Measurements from ENCODE around the gene P2RY14.

The P2RY14 gene

DNA sequence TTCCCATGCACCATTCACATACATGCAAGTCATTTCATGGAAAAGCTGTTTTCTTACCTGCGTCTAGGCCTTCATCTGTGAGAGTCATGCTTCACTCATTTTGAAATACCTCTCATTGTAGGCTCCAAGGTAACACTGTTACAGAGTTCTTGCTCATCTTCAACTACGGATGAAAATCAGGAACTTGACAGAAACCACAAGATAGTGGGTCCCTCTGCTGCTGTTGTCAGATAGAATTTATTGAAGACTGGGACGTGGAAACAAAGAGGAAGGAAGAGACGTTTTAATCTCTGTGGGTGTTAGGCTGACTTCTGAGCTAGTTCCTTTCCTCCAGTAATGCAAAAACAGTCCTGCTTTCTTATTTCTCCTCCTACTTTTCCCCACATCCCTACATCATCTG is at the start of gene P2RY14:
TSS of gene P2RY14 (minus strand) at position 313 of the 400 bp plus-strand sequence. CDS start 64,226 bp downstream, outside the sequence.
- no peak for DNase-seq (ENCODE audit: low spot score)

DNA sequence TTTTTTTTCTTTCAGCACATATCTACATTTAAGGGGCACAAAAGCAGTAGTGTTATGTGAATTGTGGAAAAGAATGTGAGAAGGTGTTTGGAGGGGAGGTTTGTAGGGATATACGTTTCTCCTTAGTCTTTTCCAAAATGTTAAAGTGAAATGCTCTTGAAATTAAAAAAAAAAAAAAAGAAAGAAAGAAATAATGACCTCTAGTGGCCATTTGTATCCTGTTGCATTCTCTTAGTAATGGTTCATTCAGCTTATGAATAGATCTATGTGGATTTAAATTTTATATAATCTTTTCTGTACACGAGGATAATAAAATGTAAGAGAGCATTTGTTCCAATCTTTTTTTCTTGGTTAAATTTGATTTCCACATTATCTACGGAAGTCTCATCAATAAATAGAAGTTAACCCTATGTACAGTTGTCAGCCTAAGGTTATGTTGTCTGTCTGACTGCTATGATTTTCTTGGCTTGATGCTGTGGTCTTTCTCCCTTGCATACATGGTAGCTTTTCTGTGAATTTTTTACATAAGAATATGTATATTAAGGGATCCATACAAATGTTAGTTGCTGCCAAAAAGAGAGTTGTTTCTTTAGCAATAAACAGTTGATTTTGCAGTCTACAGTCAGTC is 49.3 kb upstream of the P2RY14 start:
- peak; percentile 47 for DNase-seq (ENCODE audit: low spot score)

DNA sequence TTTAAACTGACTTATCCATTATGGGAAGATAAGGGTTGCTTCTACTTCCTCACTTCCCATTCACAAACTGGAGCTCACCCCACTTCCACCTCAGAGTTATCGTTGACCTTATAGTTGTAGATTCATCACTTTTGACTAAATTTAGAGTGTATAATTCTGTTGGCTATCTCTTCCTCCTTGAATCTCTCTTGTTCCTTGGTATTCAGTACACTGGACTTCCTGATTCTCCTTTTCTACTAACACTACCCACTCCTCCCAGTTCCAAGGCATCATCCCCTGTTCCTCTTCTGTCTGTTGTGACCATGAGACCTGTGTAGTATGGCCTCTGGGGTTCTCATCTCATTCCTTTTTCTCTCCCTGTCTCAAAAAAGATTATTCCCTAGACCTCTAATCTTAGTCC is 44.2 kb upstream of the P2RY14 start:
- no peak for DNase-seq (ENCODE audit: low spot score)

DNA sequence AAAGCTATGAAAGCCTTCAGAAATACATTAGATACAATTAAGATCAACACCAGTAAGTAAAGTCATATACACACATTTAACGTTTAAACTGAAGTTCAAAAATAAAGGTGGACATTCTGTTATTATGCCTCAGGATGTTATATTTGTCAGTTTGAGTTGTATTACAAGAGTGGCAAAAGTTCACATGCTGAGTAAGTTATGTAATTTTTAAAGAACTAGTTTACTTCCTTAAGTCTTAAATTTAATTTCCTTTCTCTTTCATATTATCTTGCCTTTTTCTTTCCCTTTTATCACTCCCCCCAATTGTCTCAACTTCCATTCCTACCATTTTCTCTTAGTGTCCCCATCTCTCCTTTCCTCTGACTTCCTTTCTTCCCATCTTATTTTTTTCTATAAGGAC is 43.2 kb upstream of the P2RY14 start:
- no peak for DNase-seq (ENCODE audit: low spot score)

DNA sequence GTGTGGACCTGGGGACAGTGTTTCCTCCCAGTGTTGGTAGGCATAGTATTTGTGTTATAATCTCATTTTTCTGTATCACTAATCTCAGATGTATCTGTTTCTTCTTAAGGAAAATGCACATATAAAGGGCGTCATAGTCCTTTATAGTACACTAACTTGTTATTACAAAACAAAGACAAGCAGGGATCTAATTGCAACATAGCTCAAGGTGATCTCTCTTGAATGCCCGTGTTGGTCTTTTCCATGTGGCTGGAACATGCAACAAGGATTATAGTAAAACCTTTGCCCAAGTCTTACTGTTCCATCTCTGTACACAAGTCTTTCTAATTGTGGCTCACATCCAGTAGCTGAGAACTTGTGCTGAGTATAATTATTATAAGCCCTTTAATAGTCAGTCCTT is 41.8 kb upstream of the P2RY14 start:
- no peak for DNase-seq (ENCODE audit: low spot score)

DNA sequence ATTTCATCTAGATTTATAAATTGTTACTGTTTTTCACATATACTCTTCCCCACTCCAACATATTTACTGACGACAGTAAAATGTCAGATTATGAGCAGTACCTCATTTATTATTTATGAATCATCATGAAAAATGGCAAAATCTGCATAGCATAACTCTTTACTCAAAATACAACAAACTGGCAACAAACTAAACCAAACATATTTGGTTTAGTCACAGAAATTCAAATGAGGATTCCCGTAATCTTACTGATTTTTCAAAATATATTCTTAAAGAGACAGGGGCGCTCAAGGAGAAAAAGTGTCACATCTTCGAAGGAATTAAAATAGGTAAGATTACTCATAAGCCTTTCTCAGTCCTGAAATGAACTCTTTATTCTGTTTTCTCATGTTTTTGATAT is 41.3 kb upstream of the P2RY14 start:
- peak; percentile 13 for DNase-seq (ENCODE audit: low spot score)

DNA sequence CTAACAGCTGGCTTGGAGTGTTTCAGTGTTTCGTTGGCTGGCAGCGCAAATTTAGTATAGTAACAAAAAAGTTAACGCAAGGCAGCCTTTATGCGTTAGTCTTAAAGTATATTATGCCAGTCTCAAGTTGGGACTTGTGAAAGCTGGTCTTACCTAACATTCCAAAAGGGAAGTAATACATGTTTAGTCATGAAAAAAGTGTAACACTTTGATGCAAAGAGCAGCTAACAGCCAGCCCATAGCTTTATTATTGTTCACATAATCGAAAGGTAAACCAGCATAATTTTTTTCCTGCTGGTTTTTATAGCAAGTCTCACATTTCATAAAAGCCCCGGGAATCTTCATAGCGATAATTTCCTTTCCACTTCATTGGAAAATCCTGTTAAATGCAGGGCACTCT is 40.6 kb upstream of the P2RY14 start:
- no peak for DNase-seq (ENCODE audit: low spot score)

DNA sequence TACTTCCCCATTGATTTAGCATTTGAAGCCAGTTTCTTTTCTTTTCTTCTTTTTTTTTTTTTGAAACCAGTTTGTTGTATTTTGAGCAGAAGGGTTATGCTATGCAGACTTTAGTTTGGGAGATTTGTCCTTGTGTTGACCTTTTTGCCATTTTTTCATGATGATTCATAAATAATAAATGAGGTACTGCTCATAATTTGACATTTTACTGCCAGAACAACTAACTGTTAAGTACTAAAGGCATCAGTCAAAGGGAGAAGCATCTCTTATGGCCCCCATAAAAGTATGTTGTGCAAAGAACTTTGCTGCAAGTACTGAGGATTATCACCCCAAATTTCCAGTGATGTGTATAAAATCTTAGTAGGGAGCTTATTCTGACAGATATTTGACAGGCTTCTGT is 40.0 kb upstream of the P2RY14 start:
- DNase-seq (ENCODE audit: low spot score), result no peak

DNA sequence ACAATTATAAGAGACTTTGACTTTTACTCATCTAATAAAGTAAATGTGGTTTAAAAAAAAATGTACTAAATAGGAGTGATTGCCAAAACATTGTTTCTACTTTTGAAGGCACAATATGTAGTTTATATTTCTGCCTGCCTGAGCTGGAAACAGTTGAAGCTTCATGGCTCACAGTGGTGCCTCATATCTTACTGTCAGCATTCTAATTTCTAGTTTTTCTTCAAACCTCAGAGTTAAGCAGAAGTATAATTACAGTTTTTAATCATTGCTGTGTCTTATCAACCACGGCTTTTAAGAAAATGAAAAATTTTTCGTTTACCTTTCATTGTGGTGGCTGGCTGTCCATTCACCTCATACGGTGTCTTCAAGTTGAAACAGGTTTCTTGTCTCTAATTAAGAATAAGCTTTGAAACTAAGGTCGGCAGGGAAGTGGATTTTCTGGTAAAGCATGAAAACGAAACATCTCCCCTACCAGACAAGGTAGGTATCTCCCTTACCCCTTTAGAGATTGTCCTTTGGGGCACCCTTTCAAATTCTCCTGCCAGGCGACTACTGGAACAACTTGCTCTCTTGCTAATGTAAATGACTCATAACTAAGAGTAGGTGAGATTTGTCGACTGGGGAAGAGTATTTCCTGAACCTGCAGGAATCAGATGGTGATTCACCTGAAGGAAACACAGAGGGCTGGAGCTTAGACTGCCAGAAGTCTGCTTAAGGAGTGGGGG is 38.1 kb upstream of the P2RY14 start, which contains the start of gene GPR87:
TSS of gene GPR87 (minus strand) at position 554 of the 725 bp plus-strand sequence. CDS start 16,720 bp downstream, outside the sequence.
- peak; percentile 96 for DNase-seq (ENCODE audit: low spot score)

DNA sequence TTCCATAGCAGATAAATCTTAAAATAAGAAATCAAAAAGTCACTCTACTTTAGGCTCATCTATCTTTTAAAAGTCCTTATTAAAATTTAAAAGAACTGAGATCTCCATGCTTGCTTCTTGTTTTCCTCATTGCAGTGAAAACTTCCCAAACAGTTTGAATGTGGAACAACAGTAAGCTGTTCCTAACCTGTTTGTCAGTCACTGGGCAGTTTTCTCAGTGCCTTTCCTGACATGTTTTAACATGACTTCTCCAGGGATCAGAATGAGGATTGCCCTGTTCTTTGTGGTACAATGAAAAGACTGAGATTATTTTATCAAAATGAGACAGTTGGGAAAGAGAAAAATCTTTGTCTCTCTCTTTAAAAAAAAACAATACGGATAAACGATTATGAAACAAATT is 37.5 kb upstream of the P2RY14 start:
- peak; percentile 11 for DNase-seq (ENCODE audit: low spot score)

DNA sequence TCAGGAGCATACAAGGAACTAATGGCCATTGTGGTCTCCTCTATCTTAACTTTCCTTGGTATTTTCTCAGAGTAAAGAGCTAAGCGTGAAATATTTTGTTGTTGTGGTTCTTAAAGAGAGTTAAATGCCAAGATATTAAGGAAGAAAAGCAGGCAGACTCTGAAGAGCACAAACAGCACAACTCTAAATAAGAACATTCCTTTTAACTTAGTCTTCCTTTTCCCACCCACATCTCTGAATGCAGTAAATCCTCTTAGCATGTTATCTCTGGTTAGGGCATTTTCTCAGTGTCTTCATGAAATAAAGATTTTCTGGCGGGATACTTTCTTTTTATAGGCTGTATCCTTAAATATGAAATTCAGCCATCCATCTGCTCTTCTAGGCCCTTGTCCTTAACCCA is 36.8 kb upstream of the P2RY14 start:
- DNase-seq (ENCODE audit: low spot score), result peak; percentile 41

DNA sequence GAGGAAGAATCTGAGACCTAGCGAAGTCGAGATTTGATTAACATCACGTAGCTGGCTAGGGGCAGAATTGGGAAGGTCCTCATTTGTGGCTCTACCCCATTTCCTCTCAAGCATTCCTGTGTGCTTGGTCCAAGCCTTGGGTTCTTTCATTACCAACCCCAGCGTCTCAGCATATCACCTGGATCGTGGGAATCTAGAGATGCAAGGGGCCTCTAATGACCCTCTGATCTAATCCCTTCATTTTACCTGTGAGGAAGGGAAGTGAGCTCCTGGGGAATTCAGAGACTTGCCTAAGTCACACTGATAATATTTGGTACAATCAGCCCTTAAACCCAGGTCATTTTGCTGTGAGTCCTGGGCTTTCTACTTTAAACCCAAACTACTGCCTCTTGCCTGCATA is 36.3 kb upstream of the P2RY14 start:
- no peak for DNase-seq (ENCODE audit: low spot score)

DNA sequence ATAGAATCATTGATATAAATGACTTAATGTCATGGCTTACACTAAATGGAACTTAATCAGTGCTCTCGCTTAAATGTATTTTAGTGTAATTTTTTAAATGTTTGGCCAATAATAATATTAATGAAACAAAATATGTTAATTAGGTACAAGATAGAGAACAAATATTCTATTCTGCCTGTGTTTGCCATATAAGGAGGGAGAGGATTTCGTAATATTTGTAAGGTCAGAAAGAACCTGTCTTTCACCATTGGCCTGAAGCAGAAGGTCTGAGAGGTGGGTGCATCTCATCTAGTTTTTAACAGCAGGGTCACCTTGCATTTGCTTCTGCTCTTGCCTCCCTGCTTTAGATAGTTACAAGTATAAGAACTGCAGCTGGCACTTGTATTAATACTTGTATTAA is 35.8 kb upstream of the P2RY14 start:
- DNase-seq (ENCODE audit: low spot score), result no peak

DNA sequence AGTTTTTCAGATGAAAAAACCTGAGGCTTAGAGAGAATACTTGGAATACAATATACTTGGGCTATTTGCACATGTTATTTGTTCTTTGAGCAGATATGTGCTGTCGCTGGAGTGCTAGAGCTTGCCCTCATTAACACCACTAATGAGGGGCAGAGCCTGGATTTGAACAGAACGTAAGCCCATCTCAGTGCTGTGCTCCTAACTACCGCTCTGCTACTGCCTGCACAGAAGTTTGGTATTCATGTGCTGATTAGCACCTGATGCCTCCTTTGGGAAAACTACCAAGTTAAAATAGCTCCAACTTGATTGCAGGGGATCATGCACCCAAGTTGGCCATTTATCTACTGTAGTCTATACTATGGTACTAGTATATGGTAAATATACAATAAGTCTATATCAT is 34.6 kb upstream of the P2RY14 start:
- DNase-seq (ENCODE audit: low spot score), result no peak

DNA sequence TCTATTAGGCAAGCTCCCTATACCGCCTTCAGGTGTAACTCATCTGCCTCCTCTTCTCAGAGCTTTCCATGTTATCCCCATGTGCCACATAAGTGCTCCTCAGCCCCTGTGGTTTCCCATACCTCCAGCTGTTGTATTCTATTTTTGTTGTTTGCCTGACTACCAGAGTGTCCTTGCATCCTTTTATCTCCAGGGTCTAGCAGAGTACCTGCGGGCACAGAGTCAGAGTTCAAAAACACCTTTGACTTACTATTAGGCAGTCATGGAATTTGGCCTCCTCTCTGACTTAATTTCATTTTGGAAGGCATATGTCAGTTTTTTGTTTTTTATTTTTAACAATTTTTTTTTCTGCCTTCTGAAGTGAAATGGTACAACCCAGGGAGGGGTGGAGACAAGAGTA is 31.2 kb upstream of the P2RY14 start:
- DNase-seq (ENCODE audit: low spot score), result no peak

DNA sequence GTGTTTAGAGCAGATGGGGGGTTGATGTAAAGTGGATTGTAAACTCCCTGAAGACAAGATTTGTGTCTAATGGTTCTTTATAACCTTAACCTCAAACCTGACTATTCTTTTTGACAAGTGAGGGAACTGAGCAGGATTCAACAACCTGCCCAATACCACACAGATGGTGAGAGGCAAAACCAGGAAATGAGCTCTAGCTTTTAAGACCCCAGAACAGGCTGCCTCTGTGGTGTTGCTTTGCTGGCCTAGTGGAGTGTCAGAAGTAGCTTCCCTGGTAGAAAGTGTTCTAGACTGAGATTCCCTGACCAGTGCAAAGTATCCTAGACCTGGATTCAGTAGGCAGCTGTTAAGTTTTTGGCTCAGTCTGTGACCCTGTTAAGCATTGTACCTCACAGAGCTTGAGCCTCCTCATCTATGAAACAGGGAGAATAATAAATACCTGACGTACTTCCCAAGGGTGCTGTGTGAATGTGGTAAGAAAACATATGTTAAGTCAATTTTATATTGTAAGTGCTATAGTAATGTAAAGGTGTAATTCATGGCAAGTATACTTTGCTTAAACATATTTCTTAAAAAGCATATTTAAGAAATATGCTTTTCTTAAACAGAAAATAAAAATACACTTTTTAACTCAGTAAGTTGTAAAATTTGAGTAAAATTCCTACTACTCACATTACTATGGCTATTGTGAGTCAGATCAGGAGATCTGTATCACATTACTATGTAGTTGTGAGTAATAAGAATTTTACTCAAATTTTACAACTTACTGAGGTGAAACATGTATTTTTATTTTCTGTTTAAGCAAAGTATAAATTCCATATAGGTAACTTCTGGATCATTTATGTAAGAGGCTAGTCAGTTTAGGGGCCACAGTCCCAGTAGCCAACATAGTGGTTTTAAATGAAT is 29.5 kb upstream of the P2RY14 start:
- DNase-seq (ENCODE audit: low spot score), result peak; percentile 33

DNA sequence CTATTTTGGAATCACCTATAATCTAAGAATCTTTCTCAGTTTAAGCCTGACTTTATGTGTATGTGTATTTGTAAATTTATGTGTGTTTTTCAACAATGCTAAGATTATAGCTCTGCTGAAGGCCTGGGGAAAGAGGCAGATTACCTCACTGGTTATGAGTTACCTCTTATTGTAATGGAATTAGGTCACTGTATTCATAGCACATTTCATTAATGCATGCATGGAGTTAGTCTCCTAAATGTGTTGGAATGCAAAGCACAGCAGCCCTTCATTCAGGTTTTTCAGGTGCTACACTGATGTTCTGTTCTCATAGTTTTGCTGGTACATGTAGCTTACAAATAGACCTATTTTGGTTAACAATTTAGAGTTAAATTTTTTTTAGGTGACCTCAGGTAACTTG is 28.8 kb upstream of the P2RY14 start:
- DNase-seq (ENCODE audit: low spot score), result peak; percentile 62

DNA sequence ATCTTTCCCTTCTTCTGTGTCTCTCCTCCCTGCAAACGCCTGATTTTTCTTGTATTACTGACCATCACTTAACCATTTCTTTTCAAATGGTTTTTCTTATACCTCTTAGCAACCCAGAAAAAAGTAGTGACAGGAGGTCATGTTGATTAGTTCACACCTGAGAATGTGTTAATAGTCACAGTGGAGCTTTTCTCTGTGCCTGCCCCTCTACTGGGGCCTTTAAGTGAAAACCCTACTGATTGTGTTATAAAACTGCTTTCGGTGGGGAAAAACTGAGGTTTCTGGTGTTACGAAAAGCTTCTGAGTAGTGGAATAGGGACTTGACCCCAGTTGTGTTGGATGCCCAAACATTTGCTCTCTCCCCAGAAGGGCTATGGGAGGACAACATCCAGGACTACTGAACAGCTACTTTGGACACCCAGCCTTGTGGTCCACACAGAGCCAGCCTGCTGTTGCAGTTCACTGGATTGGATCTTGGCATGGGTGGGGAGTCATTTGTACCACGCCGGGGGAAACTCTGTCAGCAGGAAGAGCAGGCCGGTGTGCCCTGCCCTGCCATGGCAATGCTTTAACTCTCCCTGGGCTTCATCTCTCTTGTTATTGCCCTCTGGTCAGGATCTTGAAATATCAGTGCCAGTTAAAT is 27.9 kb upstream of the P2RY14 start:
- peak; percentile 47 for DNase-seq (ENCODE audit: low spot score)

DNA sequence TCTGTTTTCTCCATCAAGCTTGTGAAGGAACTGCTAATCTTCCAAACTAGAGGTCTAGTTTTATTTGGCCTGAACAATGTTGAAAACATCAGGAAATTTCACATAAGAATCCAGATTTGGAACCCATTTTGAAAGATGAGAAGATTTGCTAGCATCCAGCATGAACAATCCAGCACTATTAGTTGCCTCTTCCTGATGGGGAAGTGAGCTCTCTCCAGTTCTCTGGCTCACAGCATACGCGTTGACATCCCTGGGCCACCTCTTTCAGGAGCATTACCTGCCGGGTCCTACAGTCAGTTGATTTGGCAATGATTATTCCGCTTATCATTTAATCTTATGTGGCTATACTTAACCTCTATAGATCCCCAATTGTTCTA is 27.4 kb upstream of the P2RY14 start:
- DNase-seq (ENCODE audit: low spot score), result no peak

DNA sequence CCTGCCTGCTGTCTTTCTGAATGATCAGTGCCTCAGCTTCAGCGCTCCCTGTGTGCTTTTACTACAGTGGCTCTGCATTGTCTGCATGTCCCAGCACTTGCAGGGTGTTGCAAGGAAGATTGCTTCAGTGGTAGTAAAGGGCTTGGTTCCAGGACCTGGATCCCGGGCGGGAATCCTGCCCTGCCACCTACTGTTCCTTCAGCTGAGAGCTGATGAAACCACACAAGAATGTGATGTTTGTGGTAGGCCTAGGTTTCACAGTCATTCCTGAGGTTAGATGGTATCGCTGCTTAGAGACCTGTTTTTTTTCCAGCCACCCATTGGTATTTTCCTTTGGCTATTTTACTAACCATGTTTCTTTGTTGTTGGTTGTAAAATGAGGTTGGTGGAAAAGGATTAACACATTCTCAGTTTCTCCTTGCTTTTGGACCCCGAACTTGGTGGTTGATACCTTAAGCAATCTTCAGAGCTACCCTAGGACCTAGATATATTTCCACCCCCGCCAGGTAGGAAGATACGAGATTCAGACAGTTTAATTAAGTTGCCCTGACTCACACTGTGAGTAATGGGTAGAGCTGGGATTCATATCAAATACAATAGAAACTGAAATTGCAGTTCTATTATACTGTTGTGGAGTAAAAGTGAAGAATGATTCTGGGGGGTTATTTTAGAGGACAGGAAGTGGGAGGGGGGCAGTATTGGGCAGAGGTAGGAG is 26.9 kb upstream of the P2RY14 start:
- peak; percentile 98 for DNase-seq (ENCODE audit: low spot score)

DNA sequence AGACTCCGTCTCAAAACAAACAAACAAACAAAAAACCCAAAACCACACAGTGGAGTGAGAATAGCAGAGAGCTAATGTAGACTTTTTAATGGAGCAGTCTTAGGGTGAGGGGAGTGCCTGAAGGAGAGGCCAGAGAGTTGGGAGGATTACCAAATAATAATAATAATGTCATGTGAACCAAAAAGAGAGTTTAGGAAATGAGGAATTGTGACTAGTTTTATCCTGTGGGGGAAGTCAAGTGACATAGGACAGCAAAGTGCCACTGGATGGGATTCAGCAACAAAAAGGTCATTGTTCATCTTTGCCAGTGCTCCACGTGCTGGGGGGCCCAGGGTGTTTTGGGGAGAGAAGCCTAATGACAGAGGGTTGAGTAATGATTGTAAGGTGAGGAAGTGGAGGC is 25.4 kb upstream of the P2RY14 start:
- no peak for DNase-seq (ENCODE audit: low spot score)

DNA sequence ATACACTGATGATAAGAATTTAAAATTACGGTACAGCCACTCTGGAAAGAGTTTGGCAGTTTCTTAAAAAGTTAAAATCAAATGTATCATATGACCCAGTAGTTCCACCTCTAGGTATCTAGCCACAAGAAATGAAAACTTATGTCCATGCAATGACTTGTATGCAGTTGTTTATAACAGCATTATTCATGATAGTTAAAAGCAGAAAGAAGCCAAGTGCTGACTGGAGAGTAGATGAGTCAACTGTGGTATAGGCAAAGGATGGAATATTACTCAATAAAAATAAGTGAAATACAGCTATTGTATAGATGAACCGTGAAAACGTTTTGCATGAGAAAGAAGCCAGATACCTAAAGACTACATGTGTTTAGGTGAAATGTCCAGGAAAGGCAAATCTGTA is 23.4 kb upstream of the P2RY14 start:
- peak; percentile 25 for DNase-seq (ENCODE audit: low spot score)
